DMS153 (cell line): ENCODE results near the gene COX10.
"Not testable (repeated sequence)": the region's sequence is repeated elsewhere in the genome, so short reads cannot be mapped to it uniquely, and the experiment has no call there.

ENCODE experiments used
- DNase-seq: peaks from one replicate; lab custom pipeline; 2025; lab: John Stamatoyannopoulos, UW

COX10 gene

DNA sequence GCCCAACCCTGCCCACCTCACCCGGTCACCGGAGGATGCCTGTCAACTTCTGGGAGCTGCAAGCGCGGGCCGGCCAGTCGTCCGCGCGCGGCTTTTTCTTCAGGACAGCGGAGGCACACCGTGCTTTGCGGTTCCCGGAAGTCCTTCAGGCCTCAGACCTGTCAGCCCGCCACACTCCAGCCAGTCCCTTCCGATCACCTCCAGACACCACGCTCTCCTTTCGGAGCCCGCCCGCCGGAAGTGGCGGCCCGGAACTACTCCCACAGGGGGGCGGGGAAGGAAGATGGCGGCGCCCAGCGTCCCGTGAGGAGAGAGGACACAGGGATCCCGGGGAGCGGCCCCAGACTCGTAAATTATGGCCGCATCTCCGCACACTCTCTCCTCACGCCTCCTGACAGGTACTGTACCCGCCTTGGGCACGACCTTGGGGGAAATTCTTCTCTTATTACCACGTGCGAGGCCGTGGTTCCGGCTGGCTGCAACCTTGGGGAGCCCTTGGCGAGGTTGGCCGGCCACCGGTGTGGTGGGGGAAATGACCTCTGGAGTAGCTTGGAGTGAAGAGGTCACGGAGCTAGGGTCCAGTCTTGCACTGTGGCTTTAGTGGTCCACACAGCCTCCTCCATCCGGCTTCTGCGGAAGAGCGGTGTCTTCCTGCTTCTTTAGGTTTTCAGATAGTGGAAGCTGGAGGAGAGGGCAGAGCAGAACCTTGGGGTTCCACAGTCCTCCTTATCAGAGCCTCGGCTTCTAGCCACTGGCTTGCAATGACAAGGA is at the start of gene COX10:
Gene COX10 (plus strand): TSS at position 254 of the 771 bp plus-strand sequence. CDS start 102 bp downstream, at position 356.
- peak; percentile 63 for DNase-seq

DNA sequence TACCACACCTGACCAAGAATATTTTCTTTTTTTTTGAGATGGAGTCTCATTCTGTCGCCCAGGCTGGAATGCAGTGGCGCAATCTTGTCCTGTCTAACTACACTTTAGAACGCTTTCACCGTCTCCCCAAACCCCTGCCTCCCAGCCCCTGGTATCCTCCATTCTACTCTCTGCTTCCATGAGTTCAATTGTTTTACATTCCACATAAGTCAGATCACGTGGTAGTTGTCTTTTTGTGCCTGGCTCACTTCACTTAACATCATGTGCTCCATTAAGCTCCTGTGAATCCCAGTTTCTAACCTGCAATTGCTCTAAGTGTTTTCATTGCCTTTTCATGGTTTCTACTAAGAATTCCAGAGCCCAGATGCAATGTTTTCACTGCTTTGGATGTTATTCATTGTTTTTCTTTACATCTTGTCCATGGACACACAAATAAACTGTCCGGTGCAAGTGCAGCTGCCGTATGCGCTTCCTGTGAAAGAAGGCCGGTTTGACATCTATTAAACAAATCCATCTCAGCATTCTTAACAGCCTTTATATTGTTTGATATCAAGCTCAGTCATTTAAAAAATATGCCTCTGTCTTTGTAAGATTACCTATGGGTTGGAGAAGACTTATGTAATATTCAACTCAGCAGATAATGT is 47.5 kb upstream of the COX10 start:
- not testable (repeated sequence) for DNase-seq

DNA sequence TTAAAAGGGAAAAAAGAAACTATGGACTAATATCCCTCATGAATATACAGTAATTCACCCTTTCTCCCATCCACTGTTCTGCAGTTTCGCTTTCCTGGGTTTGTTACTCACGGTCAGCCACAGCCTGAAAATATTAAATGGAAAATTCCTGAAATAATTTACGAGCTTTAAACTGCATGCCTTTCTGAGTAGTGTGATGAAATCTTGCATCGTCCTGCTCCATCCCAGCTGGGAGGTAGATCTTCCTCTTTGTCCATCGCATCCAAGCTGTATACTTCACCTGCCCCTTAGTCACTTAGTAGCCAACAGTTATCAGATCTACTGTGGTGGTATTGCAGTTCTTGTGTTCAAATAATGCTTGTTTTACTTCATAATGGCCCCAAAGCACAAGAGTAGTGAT is 39.5 kb upstream of the COX10 start:
- DNase-seq, result not testable (repeated sequence)

DNA sequence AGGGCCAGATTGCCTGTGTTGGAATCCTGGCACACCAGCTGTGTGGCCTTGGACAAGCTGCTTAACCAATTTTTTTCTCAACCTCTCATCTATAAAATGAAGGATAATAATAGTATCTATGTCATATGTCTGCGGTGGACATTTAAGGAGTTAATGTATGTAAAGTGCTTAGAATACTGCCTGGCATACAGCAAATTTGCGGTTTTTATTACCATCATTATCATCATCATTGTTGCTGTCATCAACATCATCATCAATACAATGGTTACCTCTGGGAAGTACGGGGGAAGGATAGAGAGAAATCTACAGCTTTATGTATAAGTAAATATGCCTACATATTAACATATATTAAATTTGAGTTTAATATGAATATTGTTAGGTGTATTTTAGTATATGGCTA is 37.1 kb upstream of the COX10 start:
- no peak for DNase-seq

DNA sequence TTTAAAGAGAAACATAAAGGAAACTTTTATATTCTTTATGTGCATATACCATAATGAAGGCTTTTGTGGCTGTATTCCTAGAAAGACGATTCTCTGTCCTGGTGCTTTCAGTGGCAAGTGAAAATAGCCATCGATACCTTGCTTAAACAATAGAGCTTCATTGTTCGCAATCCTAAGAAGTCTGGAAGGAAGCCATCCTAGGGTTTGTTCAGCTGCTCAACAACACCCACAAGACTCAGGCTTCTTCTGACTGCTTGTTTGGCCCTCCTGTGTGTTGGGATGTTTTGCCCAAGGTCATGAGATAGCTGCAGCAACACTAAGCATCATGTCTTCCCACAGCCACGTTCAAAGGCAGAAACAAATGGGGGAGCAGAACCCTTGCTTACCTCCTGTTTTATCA is 36.1 kb upstream of the COX10 start:
- no peak for DNase-seq

DNA sequence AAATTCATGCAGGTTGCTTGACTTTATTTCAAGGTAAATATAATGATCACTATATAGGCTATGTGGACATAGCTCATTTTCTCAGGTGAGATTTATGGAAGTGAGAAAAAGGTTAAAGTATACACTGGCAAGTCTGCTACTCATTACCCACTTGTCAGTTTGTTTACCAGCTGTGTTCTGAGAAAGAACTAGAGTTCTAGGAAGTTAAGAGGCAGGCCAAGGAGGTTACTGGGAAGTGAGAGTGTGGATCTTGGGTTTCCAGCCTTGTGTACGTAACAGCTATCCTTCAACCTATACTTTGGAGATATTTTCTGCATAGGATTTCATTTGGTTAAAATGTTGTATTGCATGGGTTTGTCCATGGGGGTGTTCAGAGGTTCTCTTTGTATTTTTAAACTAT is 31.9 kb upstream of the COX10 start:
- no peak for DNase-seq

DNA sequence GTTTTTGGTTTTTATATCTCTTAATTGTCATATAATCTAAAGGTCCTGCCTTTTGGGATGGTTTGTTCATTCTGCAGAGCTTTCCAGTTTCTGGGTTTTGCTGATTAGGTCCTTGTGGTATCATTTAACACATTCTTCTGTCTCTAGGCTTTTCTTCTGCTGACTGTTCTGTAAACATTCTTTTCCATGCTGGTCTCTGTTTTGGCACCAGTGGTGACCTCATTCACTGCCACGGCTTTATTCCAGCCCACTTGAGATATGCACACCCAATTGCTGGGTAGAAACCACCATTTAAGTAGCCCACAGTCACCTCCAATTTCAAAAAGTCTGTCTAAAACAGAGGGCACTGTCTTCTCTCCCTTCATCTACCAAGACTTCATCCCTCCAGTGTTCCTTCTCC is 31.1 kb upstream of the COX10 start:
- no peak for DNase-seq

DNA sequence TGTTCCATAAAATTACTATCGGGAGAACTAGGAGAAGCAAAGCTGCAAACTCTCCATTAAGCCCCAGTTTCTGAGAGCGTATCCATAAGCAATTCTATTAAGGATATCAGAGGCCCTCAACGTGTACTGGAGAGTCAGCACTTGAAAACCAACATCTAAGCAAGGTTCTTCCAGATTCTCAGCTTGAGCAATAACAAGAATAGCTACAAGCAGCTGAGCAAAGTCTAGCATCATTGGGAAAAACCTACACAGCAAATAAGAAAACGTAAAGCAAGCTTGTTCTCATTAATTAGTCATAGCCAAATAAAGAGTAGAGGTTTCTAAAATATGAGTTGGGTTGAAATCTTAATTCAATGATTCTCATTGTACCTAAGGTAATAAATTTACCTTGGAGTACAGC is 26.9 kb upstream of the COX10 start:
- DNase-seq, result no peak

DNA sequence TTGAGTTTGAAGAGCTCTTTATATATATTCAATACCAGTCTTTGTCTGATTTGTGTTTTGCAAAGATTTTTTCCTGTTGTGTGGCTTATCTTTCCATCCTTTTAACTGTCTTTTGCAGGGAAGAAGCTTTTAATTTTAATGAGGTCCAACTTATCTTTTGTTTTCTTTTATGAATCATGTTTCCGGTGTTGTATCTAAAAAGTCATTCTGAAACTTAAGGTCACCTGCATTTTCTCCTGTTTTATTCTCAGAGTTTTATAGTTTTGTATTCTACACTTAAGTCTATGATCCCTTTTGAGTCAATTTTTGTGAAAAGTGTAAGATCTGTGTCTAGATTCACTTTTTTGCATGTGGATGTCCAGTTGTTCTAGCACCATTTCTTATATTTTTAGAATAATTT is 24.6 kb upstream of the COX10 start:
- DNase-seq, result no peak

DNA sequence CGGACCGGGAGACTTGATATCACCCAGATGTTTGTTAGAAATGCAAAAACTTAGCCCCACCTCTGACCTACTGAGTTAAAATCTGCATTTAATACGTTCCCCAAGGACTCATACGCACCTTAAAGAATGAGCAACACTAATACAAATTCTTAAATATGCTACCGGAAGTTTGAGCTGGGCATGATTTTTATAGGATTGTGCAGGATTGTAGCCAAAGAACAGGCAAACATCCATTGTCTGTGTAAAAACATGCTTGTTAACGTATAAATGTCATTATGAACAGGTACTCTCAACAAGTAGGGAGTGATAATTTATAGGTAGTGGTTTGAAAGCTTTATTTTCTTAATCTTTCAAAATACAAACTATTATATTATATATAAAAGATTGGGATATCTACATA is 22.3 kb upstream of the COX10 start:
- DNase-seq, result no peak

DNA sequence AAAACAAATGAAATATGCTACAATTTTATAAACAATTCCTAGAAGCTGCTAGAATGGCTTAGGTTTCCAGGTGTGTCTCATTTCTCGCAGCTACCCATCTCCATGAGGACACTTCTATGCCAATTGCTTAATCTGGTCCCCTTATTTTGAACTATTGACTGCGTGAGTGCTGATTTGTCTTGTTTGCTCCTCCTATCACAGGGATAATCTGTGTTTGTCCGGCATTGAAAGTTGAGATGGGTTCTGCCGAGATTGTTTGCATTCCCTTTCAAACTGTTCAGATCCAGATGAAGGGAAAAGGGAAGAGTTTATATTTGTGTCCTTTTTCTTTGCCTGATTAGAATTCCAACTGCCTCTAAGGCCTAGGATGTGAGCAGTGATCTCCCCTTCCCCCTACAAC is 21.7 kb upstream of the COX10 start:
- no peak for DNase-seq

DNA sequence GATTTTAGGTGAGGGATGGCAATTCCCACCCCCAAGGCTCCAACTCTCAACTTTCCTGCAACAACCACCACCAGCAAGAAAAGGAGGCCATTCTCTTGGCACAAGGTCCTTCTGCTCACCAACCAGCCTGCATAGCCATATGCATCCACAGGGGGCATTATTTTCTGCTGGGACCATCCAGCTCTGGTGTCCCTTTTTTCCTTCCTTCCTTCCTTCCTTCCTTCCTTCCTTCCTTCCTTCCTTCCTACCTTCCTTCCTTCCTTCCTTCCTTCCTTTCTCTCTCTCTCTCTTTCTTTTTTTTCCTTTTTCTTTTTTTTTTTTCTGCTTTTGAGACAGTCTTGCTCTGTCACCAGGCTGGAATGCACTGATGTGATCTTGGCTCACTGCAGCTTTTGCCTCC is 21.1 kb upstream of the COX10 start:
- DNase-seq, result no peak

DNA sequence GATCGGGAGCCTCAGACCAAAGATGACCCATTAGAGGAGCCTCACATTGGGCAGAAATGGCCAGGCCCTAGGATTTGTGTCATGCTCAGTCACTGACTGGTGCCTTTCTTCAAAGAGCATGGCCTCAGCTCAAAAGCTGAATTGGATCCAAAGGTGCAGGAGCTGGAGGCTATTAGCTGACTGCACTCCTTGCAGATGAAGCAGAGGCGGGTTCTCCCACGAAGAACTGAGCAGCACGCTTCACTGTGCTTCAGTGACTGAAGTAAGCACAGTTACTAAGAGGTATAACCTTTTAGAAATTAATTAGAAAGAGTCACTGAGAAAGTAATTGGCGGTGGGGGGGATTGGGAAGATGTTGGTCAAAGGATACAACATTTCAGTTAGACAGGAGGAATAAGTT is 18.7 kb upstream of the COX10 start:
- no peak for DNase-seq

DNA sequence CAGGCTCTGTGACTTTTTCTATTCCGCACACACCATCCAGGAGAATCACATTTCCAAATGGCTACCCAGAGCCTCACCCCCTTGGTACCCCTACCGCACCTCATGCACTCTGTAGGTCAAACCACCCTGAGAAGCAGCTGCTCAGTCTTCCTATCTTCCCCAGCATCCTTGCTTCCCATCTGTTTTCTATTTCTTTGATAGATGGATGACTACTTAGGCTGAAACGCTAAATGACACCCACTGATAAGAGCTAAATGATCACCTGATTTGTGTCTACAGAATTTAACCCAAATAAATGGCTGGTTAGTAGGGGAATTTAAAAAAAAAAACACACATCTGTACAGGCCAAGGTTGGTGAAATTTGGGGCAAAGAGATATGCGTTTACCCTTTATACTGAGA is 17.6 kb upstream of the COX10 start:
- no peak for DNase-seq

DNA sequence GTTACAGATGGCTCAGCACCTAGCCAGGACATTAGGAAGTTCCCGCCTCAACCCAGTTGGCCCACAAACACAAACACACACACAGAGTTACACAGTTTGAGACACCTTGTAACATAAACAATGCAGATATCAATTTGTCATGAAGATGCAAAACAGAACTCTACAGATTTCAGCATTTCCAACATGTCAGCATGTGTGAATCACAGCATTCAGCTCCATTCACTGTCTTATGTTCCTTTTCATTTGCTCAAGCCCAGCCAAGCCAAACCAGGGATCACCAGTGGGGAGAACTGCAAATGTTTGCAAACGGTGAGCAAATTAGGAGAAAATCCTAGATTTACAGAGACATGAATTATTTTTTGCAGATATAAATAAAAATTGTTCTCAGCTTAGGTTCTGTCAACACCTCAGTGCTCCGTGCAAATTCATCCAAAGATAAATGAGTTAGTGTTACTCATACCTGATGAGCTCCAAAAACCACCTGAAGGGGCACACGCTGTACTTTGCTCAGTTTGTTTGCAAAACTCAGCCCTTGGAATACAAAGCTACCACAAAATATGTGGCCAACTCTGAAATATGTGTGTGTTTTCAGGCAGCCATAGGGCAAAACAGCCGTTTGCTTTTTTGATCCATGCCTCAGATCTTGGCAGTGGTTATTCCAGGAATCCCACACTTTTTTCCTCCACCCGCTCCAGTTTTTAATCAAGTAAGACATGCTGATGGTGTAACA is 16.3 kb upstream of the COX10 start:
- no peak for DNase-seq

DNA sequence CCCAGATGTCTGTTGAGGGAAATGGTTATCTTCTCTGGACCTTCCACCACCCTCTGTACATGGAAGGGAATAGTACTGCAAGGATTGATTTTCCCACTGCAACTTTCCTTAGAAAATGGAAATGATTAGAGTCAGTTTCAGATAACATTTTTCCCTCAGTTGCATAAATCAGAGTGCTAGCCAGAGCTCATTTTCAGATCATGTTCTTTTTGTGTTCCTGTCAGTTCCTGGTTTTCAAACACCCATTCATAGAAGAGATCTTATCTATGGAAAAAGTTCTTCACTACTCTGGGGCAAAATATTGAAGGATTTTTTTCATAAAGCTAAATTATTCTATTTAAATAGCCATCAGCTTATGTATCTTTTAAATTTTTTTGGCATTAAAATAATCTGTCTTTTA is 11.7 kb upstream of the COX10 start:
- no peak for DNase-seq

DNA sequence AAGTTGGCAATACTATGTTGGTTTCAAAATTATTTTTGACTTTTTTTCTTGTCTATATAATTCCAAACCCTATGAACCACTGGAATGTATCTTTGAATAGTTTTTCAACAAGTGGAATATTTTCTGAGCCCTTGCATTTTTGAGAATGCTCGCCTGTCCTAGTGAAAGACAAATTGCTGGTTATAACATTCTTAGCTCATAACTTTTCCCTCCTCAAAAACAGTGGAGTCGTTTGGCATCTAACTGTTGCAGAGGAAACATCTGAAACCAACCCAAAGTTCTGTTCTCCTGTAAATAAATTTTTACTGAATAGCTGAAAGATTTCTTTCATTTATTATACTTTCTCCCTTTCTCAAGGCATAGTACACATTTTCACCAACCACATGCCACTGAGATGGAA is 11.3 kb upstream of the COX10 start:
- DNase-seq, result no peak

DNA sequence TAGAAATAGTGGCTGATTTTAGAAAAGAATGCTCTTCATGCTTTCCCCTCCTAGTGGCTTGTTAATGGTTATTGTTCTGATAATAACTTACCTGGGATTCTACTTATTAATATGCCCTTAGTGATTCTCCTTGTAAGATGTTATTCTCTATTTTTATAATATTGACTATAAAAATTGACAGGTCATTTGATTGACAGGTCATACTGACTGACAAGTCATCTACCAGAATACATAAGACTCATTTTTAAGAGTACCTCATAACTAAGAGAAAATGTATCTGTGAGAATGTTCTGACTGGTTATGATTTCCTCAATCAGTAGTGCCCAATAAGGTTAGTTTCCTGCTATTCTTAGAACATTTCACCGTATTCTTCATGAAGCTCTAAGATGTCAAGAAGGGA is 8.6 kb upstream of the COX10 start:
- no peak for DNase-seq

DNA sequence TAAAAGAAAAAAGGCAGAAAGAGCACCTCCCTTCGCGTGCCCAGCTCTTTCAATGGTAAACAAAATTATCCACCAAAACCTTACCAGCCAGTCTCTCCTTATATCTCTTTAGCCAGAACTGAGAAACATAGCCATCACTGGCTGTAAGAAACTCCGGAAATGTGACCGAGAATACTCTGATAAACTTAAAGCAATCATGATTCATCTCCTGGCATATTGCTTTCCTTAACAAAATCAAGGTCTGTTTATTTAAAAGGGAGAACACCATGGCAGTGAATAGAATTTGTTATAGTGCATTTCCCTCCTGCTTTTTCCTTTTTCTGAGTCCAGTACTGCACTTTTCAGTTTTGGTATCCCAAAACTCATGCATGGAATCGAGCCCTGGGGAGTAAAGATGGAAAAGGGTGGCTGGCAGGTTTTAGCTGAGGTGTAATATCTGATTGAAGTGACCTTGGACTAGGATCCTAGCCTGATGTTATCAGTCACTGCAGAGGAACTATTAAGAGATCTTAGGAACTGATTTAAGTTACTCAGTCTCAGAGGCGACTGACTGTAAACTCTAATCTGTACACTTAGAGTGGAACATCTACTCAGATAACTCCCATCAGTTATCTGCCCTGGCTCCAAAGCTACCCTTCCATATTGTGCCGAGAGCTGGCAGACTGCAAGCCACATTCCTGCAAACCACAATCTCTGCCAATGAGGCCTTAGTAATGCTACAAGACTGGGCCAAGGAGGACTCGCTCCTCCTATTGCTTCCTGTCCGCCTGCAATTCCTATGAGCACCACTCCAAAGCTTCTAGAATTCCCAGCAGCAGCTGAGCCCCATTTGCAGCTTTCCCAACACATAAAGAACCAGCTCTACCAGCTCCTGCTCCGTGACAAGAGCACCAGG is 7.4 kb upstream of the COX10 start:
- DNase-seq, result no peak

DNA sequence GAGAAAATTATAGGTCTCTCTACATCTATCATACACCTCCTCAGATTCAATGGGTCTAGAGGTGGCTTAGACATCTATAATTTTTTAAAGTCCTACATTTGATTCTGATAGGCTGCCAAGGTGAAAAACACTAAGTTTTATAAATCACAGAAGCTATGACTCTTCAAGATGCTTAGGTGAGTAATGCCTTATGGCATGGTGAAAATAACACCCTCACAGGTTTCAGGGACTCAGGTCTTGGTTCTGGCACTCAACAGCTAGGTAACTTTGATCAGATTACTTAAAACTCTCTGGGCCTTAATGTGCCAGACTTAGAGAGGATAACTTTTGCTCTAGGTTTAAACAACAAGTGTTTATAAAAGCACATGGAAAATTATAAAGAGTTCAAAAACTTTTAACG is 2.0 kb upstream of the COX10 start:
- DNase-seq, result no peak

DNA sequence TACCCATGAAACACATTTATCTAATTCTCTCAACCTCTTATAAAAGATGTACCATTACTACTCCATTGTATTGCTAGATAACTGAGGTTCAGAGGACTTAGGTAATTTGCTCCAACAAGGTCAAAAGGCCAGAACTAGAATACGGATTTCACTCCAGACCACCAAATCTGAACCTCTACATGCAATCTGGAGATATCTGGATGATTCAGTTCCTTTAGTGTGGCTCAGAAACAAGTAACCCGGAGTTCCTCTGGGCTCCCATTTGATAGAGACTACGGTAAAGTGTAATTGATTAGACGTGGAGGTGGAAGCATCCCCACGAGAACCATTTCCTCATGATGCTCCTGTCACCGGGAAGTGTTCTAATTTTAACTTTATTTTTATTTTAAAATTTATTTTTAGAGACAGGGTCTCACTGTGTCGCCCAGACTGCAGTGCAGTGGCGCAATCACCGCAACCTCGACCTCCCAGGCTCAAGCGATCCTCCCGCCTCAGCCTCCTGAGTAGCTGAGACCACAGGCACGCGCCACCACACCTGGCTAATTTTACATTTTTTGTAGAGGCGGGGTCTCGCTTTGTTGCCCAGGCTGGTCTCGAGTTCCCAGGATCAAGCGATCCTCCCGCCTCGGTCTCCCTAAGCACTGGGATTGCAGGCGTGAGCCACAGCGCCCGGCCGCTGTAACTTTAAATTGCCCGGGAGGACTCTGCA is 608 bp upstream of the COX10 start:
- no peak for DNase-seq
